GM23338 (cell line): ENCODE results near the gene SGO1. TPM values are rescaled to one million over a fixed set of nuclear protein-coding genes. Genes with fewer than 3 reads are reported as not detected.

Experiments
- ATAC-seq: fragments of 200-7000 bp; cut with Tn5 transposase; 3 replicates; pipeline ENCODE4 v1.9.1; 2020
- DNase-seq: peaks from one replicate; pipeline ENCODE4 v3.0.0-alpha.2; 2015; ENCODE audit warnings: low spot score
- H2AFZ ChIP-seq: fragments of 200-600 bp; sonication (generic); 2 replicates; pipeline ENCODE4 v1.8.0; 2016; ENCODE audit warnings: antibody characterized with exemption, mild to moderate bottlenecking, moderate library complexity
- H3F3A ChIP-seq: fragments of 200-600 bp; sonication (generic); replicated peaks from 2 replicates; pipeline ENCODE4 v1.8.0; 2017; ENCODE audit warnings: antibody characterized with exemption, mixed run types, low read depth
- H3K27ac ChIP-seq: fragments of 200-600 bp; sonication (generic); 2 replicates; pipeline ENCODE4 v1.6.1; 2016; ENCODE audit warnings: low read depth
- H3K27me3 ChIP-seq: fragments of 200-600 bp; sonication (generic); 2 replicates; pipeline ENCODE4 v1.8.0; 2016; ENCODE audit warnings: mild to moderate bottlenecking, mixed run types, moderate library complexity; ENCODE audit not compliant: insufficient read depth
- H3K36me3 ChIP-seq: fragments of 200-600 bp; sonication (generic); 2 replicates; pipeline ENCODE4 v1.8.0; 2016; ENCODE audit warnings: mild to moderate bottlenecking; ENCODE audit not compliant: insufficient read depth
- H3K4me1 ChIP-seq: fragments of 200-600 bp; sonication (generic); 2 replicates; pipeline ENCODE4 v1.8.0; 2016; ENCODE audit warnings: mild to moderate bottlenecking, moderate library complexity; ENCODE audit not compliant: insufficient read depth
- H3K4me2 ChIP-seq: fragments of 200-600 bp; sonication (generic); 2 replicates; pipeline ENCODE4 v1.7.1; 2017; ENCODE audit warnings: mixed run types
- H3K4me3 ChIP-seq: fragments of 200-600 bp; sonication (generic); 2 replicates; pipeline ENCODE4 v1.6.1; 2016; ENCODE audit warnings: mixed run types
- H3K79me2 ChIP-seq: fragments of 200-600 bp; sonication (generic); replicated peaks from 2 replicates; pipeline ENCODE4 v1.8.0; 2017; ENCODE audit warnings: mild to moderate bottlenecking; ENCODE audit not compliant: insufficient read depth
- H3K9me2 ChIP-seq: fragments of 200-600 bp; sonication (generic); 2 replicates; pipeline ENCODE4 v1.8.0; 2017; ENCODE audit not compliant: insufficient read depth
- H4K20me1 ChIP-seq: fragments of 200-600 bp; sonication (generic); replicated peaks from 2 replicates; pipeline ENCODE4 v1.8.0; 2017; ENCODE audit warnings: mild to moderate bottlenecking; ENCODE audit not compliant: insufficient read depth
- H3K27ac Mint-ChIP-seq: 2 replicates; pipeline ENCODE4 v1.8.0; 2020; ENCODE audit warnings: inconsistent platforms, mild to moderate bottlenecking, moderate library complexity, mixed read lengths
- H3K27me3 Mint-ChIP-seq: 3 replicates; pipeline ENCODE4 v1.8.0; 2022; ENCODE audit warnings: low read depth, mild to moderate bottlenecking, moderate library complexity, mixed read lengths, inconsistent platforms; ENCODE audit not compliant: insufficient read depth, poor library complexity
- H3K36me3 Mint-ChIP-seq: 3 replicates; pipeline ENCODE4 v1.8.0; 2021; ENCODE audit warnings: low read depth, mild to moderate bottlenecking, inconsistent platforms, moderate library complexity, mixed read lengths
- H3K4me1 Mint-ChIP-seq: 3 replicates; pipeline ENCODE4 v1.8.0; 2020; ENCODE audit warnings: mild to moderate bottlenecking, inconsistent platforms, mixed read lengths
- H3K4me3 Mint-ChIP-seq: 3 replicates; pipeline ENCODE4 v1.8.0; 2021; ENCODE audit warnings: moderate library complexity, mild to moderate bottlenecking, inconsistent platforms, mixed read lengths
- H3K9me3 Mint-ChIP-seq: 3 replicates; pipeline ENCODE4 v1.8.0; 2020; ENCODE audit warnings: moderate library complexity, mild to moderate bottlenecking, inconsistent platforms, mixed read lengths
- CREB1 ChIP-seq: fragments of 250-450 bp; sonication (Bioruptor Pico); IDR thresholded peaks from 2 replicates; pipeline ENCODE4 v1.5.0; 2020; ENCODE audit warnings: low read depth, mild to moderate bottlenecking, moderate library complexity
- CTCF ChIP-seq, 2 experiments: fragments of 200-600 bp in 1 of 2; sonication (generic) in 1 of 2; conservative IDR thresholded peaks; 2 replicates each; pipeline versions ENCODE4 v1.5.1 to v1.6.1; 2016 to 2017; ENCODE audit warnings: antibody characterized with exemption in 2 of 2, low read depth in 2 of 2, mild to moderate bottlenecking in 2 of 2, moderate library complexity in 1 of 2
- ETS1 ChIP-seq: IDR thresholded peaks from 2 replicates; pipeline ENCODE4 v1.6.1; 2016; ENCODE audit warnings: antibody characterized with exemption
- EZH2 ChIP-seq: fragments of 200-600 bp; sonication (generic); IDR thresholded peaks from one replicate; pipeline ENCODE4 v1.8.0; 2017; ENCODE audit warnings: antibody characterized with exemption, mild to moderate bottlenecking, low read depth; ENCODE audit not compliant: unreplicated experiment
- EZH2phosphoT487 ChIP-seq: fragments of 200-600 bp; sonication (generic); IDR thresholded peaks from one replicate; pipeline ENCODE4 v1.8.1; 2018; ENCODE audit warnings: antibody characterized with exemption; ENCODE audit not compliant: unreplicated experiment
- JUNB ChIP-seq: IDR thresholded peaks from one replicate; pipeline ENCODE4 v1.6.1; 2016; ENCODE audit warnings: antibody characterized with exemption; ENCODE audit not compliant: unreplicated experiment
- NANOG ChIP-seq: IDR thresholded peaks from 2 replicates; pipeline ENCODE4 v1.6.1; 2016; ENCODE audit warnings: antibody characterized with exemption, borderline replicate concordance
- POLR2AphosphoS5 ChIP-seq: IDR thresholded peaks from 2 replicates; pipeline ENCODE4 v1.6.1; 2016; ENCODE audit warnings: antibody characterized with exemption, low read depth
- REST ChIP-seq: IDR thresholded peaks from one replicate; pipeline ENCODE4 v1.6.1; 2018; ENCODE audit warnings: antibody characterized with exemption; ENCODE audit not compliant: unreplicated experiment
- STAT1 ChIP-seq: IDR thresholded peaks from one replicate; pipeline ENCODE4 v1.6.1; 2016; ENCODE audit warnings: antibody characterized with exemption; ENCODE audit not compliant: unreplicated experiment
- ZNF114 ChIP-seq: fragments of 250-450 bp; sonication (Bioruptor Pico); IDR thresholded peaks from 2 replicates; pipeline ENCODE4 v1.5.0; 2020; ENCODE audit warnings: mild to moderate bottlenecking, moderate library complexity
- ZNF331 ChIP-seq: fragments of 250-450 bp; sonication (Bioruptor Pico); IDR thresholded peaks from 2 replicates; pipeline ENCODE4 v1.5.0; 2020; ENCODE audit warnings: low read depth, mild to moderate bottlenecking, moderate library complexity
- polyA plus RNA-seq: library from polyadenylated mRNA; unstranded; fragments of >200 nt; fragmentation: Nextera tagmentation; extraction: Ambion mirVana; gene quantifications from 2 replicates; pipeline ENCODE4 v1.2.1, GENCODE V29; 2016
- total RNA-seq: library from RNA; depleted of rRNA; stranded (reverse); fragments of >200 nt; shearing (Covaris generic); gene quantifications from 2 replicates; pipeline ENCODE4 v1.2.3, GENCODE V29; 2014

SGO1 gene
- total and polyA plus RNA-seq, 2 experiments from 2014 or later = 33.0 to 128 TPM

- no peak for DNase-seq
- H3K4me1 Mint-ChIP-seq = no peaks in the 10 kb centered on the region
- no peaks in the 10 kb centered on the region for H3K4me1 ChIP-seq
- no peaks in the 10 kb centered on the region for H3K36me3 Mint-ChIP-seq
- H3K4me3 ChIP-seq = no peak overlapping the region
- no peak for ATAC-seq
- no peaks in the 10 kb centered on the region for H3K79me2 ChIP-seq
- H3K9me2 ChIP-seq = no peaks in the 10 kb centered on the region
- no peak overlapping the region for H3K27ac Mint-ChIP-seq
- H3K36me3 ChIP-seq = no peaks in the 10 kb centered on the region
- TF ChIP-seq STAT1 (no peak), POLR2AphosphoS5 (no peak), EZH2phosphoT487 (no peak), EZH2 (no peak), REST (no peak), ZNF331 (no peak)
- no peaks in the 10 kb centered on the region for H3F3A ChIP-seq
- H4K20me1 ChIP-seq = no peaks in the 10 kb centered on the region
- no peak overlapping the region for H3K4me2 ChIP-seq
- no peak overlapping the region for H3K27ac ChIP-seq
- H3K9me3 Mint-ChIP-seq = no peaks in the 10 kb centered on the region
- no peak overlapping the region for H2AFZ ChIP-seq
- no peaks in the 10 kb centered on the region for H3K27me3 ChIP-seq
- H3K4me3 Mint-ChIP-seq = no peak overlapping the region
- H3K27me3 Mint-ChIP-seq = no peaks in the 10 kb centered on the region
These were observed 60.7 kb downstream of the SGO1 start for GRCh38 chr3:20125289-20125688.

GRCh38 chr3:20123131-20123652 lies 62.8 kb downstream of the SGO1 start:
- no peaks in the 10 kb centered on the region for H3K79me2 ChIP-seq
- no peaks in the 10 kb centered on the region for H3K27me3 ChIP-seq
- H3K4me2 ChIP-seq = no peak overlapping the region
- H3K4me3 Mint-ChIP-seq = no peak overlapping the region
- no peak overlapping the region for H3K4me3 ChIP-seq
- ATAC-seq (no peak), DNase-seq (no peak)
- no peaks in the 10 kb centered on the region for H3K9me3 Mint-ChIP-seq
- H3K27ac Mint-ChIP-seq = no peak overlapping the region
- no peaks in the 10 kb centered on the region for H3F3A ChIP-seq
- no peaks in the 10 kb centered on the region for H3K4me1 ChIP-seq
- H3K36me3 Mint-ChIP-seq = no peaks in the 10 kb centered on the region
- no peaks in the 10 kb centered on the region for H3K27me3 Mint-ChIP-seq
- no peaks in the 10 kb centered on the region for H4K20me1 ChIP-seq
- H3K9me2 ChIP-seq = no peaks in the 10 kb centered on the region
- H3K27ac ChIP-seq = no peak overlapping the region
- H3K4me1 Mint-ChIP-seq = no peaks in the 10 kb centered on the region
- no peak overlapping the region for H2AFZ ChIP-seq
- no peaks in the 10 kb centered on the region for H3K36me3 ChIP-seq
- TF ChIP-seq EZH2 (no peak), ZNF114 (CRISPR knock-in tag) (no peak), STAT1 (no peak), CTCF (conservative IDR thresholded peaks at IDR 0.05; ENCODE audit: low read depth in 2 of 2) (no peak), CREB1 (CRISPR knock-in tag) (no peak), POLR2AphosphoS5 (no peak), JUNB (no peak), EZH2phosphoT487 (no peak), NANOG (no peak), ETS1 (no peak), REST (no peak), ZNF331 (no peak)
